KMS-11 (cell line): Measurements from ENCODE around the gene POLN.

ENCODE experiments used
- H2AFZ ChIP-seq: fragments of 200-600 bp; sonication (generic); 2 replicates; pipeline ENCODE4 v1.6.1; 2016; ENCODE audit warnings: antibody characterized with exemption, mixed run types, low read depth
- H3K27ac ChIP-seq: fragments of 200-600 bp; sonication (generic); 2 replicates; pipeline ENCODE4 v1.6.1; 2016; ENCODE audit warnings: mild to moderate bottlenecking, mixed run types
- H3K27me3 ChIP-seq: fragments of 200-600 bp; sonication (generic); 2 replicates; pipeline ENCODE4 v1.6.1; 2017; ENCODE audit warnings: mild to moderate bottlenecking, low read depth, mixed run types, moderate library complexity; ENCODE audit not compliant: insufficient read depth
- H3K36me3 ChIP-seq: fragments of 200-600 bp; sonication (generic); 2 replicates; pipeline ENCODE4 v1.6.1; 2017; ENCODE audit warnings: mild to moderate bottlenecking, mixed run types; ENCODE audit not compliant: insufficient read depth
- H3K4me1 ChIP-seq: fragments of 200-600 bp; sonication (generic); 2 replicates; pipeline ENCODE4 v1.6.1; 2016; ENCODE audit warnings: mild to moderate bottlenecking, low read depth, mixed run types; ENCODE audit not compliant: poor library complexity, severe bottlenecking
- H3K4me2 ChIP-seq: fragments of 200-600 bp; sonication (generic); 2 replicates; pipeline ENCODE4 v1.7.0; 2016; ENCODE audit warnings: mild to moderate bottlenecking, mixed run types
- H3K4me3 ChIP-seq: fragments of 200-600 bp; sonication (generic); IDR thresholded peaks from 2 replicates; pipeline ENCODE4 v1.6.1; 2017; ENCODE audit warnings: low read depth, low read length, mixed read lengths; ENCODE audit not compliant: insufficient read depth
- H3K79me2 ChIP-seq: fragments of 200-600 bp; sonication (generic); 2 replicates; pipeline ENCODE4 v1.6.1; 2016; ENCODE audit warnings: low read depth, mixed run types; ENCODE audit not compliant: insufficient read depth
- H3K9ac ChIP-seq: fragments of 200-600 bp; sonication (generic); 2 replicates; pipeline ENCODE4 v1.6.1; 2016; ENCODE audit warnings: mild to moderate bottlenecking, mixed run types
- H4K20me1 ChIP-seq: fragments of 200-600 bp; sonication (generic); 2 replicates; pipeline ENCODE4 v1.6.1; 2016; ENCODE audit warnings: mild to moderate bottlenecking, mixed run types; ENCODE audit not compliant: insufficient read depth
- TF ChIP-seq, protein P1 (sequence below): fragments of 200-600 bp; sonication (generic); conservative IDR thresholded peaks from 2 replicates; pipeline ENCODE4 v1.6.1; 2017; ENCODE audit warnings: low read depth, mild to moderate bottlenecking, antibody characterized with exemption, low read length, moderate library complexity, mixed read lengths

Gene POLN

DNA sequence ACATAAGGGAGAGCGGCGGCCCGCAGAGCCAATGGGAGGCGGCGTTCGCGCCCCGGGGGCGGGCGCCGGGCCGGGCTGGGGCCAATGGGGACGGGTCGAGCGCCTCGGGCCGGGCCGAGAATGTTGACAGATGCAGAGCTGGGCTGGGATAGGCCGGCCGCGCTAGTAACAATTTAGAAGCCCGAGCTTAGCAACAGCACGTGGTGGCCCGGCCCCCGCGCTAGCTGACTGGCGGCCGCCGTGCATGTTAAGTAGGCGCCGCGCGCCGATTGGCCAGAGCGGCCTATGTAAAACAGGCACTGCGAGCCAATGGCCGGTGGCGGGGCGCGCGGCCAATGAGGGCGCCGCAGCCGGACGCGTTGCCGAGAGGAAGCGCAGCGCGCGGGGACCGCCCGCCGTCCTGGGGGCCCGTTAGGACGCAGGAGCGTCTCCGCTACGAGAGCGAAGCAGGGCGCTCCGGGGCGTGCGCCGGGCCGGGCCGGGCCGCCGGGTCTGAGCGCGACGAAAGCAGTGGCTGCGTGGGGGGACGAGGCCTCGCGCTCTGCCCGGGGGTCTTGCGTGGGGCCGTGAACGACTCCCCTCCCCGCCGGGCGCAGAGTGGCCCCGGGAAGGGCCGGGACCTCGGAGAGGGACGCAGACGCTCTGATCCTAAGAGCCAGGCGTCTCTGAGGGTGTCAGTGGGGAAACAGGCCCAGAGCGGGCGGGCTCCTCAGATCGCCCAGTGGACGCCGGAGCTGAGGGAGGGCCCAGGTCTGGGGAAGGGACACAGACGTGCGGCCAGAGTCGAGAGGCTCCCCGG, 20.4 kb upstream of the POLN start:
- Histone ChIP-seq H3K79me2 (no peaks in the 10 kb centered on the region), H4K20me1 (no peaks in the 10 kb centered on the region), H2AFZ (peak overlapping the region; percentile 64), H3K36me3 (no peaks in the 10 kb centered on the region), H3K4me2 (peak overlapping the region; percentile 54; the same call in 1 of the 2 replicates), H3K27ac (peak overlapping the region; percentile 38; the same call in 1 of the 2 replicates), H3K4me1 (no peaks in the 10 kb centered on the region), H3K27me3 (no peaks in the 10 kb centered on the region), H3K9ac (peak overlapping the region; percentile 56; the same call in 1 of the 2 replicates), H3K4me3 (peak overlapping the region; percentile 30)
- TF ChIP-seq, protein P1, sequence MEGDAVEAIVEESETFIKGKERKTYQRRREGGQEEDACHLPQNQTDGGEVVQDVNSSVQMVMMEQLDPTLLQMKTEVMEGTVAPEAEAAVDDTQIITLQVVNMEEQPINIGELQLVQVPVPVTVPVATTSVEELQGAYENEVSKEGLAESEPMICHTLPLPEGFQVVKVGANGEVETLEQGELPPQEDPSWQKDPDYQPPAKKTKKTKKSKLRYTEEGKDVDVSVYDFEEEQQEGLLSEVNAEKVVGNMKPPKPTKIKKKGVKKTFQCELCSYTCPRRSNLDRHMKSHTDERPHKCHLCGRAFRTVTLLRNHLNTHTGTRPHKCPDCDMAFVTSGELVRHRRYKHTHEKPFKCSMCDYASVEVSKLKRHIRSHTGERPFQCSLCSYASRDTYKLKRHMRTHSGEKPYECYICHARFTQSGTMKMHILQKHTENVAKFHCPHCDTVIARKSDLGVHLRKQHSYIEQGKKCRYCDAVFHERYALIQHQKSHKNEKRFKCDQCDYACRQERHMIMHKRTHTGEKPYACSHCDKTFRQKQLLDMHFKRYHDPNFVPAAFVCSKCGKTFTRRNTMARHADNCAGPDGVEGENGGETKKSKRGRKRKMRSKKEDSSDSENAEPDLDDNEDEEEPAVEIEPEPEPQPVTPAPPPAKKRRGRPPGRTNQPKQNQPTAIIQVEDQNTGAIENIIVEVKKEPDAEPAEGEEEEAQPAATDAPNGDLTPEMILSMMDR = no peak

DNA sequence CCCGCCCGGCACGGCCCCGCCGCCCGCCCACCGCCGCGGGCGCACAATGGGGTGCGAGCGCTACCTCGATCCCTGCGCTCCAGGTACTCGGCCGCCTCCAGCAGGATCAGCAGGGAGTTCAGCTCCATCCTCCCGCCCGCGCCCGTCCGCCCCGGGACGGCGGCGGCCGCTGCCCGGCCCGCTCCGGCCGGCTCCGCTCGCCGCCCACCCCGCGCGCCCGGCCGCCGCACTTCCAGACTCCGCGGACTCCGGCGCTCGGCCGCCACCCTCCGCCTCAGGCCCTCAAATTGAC, 19.9 kb upstream of the POLN start, which contains the start of gene MXD4:
Gene MXD4, minus strand, starts transcription at position 257 of the 292 bp plus-strand sequence. Its CDS starts 129 bp downstream, at position 128.
- H4K20me1 ChIP-seq = no peaks in the 10 kb centered on the region
- peak within 1 kb of the TSS; percentile 56; the same call in 1 of the 2 replicates for H3K9ac ChIP-seq
- peak within 1 kb of the TSS; percentile 38; the same call in 1 of the 2 replicates for H3K27ac ChIP-seq
- no peaks in the 10 kb centered on the region for H3K36me3 ChIP-seq
- no peaks in the 10 kb centered on the region for H3K27me3 ChIP-seq
- H3K4me2 ChIP-seq = peak within 1 kb of the TSS; percentile 54; the same call in 1 of the 2 replicates
- peak within 1 kb of the TSS; percentile 64 for H2AFZ ChIP-seq
- no peaks in the 10 kb centered on the region for H3K79me2 ChIP-seq
- TF ChIP-seq, protein P1 = no peak
- peak within 1 kb of the TSS; percentile 30 for H3K4me3 ChIP-seq
- no peaks in the 10 kb centered on the region for H3K4me1 ChIP-seq

DNA sequence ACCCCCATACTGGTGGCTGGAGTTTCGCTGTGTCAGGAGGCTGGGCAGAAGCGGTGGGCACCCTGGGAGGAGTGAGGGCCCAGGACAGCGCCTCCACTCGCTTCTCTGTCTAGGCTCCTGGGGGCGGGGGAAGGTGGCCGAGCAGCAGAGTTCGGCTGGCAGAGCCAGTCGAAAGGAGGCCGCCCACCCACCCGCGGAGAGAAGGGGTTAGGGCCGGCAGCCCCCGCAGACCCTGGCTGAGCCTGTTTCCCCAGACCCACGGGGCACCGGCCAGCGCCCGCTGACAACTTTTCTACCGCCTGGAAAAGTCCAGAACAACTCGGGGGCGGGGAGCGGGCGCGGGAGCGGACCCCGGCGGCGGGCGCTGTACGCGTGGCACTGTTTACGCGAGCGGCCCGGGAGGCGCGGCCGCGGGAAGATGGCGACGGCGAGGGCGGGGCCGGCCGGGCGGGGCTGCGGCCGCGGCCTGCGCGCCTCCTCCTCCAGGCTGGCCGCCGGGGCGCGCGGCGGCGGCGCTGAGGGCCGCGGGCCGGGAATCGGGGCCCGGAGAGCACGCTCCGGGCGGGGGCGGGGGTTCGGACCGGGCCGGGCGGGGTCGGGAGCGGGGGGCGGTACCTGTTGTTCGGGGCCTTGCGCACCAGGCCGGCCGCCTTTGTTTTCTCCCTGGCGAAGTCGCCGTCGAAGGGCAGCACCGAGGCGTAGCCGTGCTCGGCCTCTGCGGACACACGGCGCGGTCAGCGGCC, 19.4 kb upstream of the POLN start:
- Histone ChIP-seq H3K4me2 (peak overlapping the region; percentile 39; the same call in 1 of the 2 replicates), H3K27ac (no peak overlapping the region), H3K9ac (no peak overlapping the region), H3K79me2 (no peaks in the 10 kb centered on the region), H3K4me3 (no peak overlapping the region), H4K20me1 (no peaks in the 10 kb centered on the region), H2AFZ (no peak overlapping the region), H3K27me3 (no peaks in the 10 kb centered on the region), H3K4me1 (no peaks in the 10 kb centered on the region), H3K36me3 (no peaks in the 10 kb centered on the region)
- TF ChIP-seq, protein P1 = no peak

DNA sequence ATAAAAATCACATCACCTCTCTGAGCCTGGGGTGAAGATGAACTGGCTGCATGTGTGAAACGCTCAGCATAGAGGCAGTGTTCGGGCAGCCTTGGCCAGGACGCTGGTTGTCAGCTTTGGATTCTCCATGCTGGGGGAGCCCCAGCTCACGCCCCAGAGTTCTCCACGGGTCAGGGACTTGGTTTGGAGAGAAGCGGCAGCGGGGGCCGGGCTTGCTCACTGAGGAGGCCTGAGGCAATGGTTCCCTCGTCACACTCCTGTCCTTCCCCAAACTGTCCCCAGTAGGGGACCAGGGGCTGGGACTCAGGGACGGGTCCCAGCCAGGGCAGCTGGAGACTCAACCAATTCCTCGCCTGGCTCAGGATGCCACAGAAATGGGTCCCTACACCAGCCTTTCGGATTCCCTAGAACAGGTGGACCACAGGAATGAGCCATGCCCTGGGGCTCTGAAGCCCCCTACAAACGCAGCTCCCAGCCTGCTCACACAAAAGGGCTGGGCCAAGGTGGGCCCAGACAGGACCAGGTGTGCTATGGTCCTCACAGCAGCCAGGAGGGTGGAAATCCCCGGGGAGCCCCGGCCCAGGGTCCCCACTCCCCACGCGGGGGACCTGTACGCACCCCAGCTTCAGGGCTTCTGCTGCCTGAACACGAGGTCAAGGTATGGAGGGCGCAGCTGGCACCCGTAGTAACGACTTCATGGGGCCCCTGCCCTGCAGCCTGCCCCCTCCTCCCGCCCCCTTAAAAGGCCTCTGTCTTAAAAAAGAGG, 18.6 kb upstream of the POLN start:
- Histone ChIP-seq H3K27me3 (no peaks in the 10 kb centered on the region), H4K20me1 (no peaks in the 10 kb centered on the region), H3K27ac (no peak overlapping the region), H3K9ac (no peak overlapping the region), H3K36me3 (no peaks in the 10 kb centered on the region), H3K4me2 (peak overlapping the region; percentile 39; the same call in 1 of the 2 replicates), H2AFZ (no peak overlapping the region), H3K4me3 (no peak overlapping the region), H3K4me1 (no peaks in the 10 kb centered on the region), H3K79me2 (no peaks in the 10 kb centered on the region)
- TF ChIP-seq, protein P1 = no peak
